Trophoblast cell (in vitro differentiated cells and primary cell): ENCODE results near the gene ANKRD28.

Source experiments
- DNase-seq, 2 donors: peaks; one replicate each; pipeline ENCODE4 v3.0.0-alpha.2; 2016
- H2AFZ ChIP-seq: 2 replicates; pipeline ENCODE4 v1.6.1; 2013; ENCODE audit warnings: low read length, moderate library complexity, mild to moderate bottlenecking; ENCODE audit not compliant: insufficient read depth, poor library complexity
- H2AK5ac ChIP-seq: 2 replicates; pipeline ENCODE4 v1.6.1; 2013; ENCODE audit warnings: mild to moderate bottlenecking, low read length
- H2BK120ac ChIP-seq: 2 replicates; pipeline ENCODE4 v1.6.1; 2013; ENCODE audit warnings: low read length, mild to moderate bottlenecking, moderate library complexity; ENCODE audit not compliant: insufficient read depth, poor library complexity
- H2BK12ac ChIP-seq: 2 replicates; pipeline ENCODE4 v1.6.1; 2013; ENCODE audit warnings: mild to moderate bottlenecking, low read length, moderate library complexity
- H2BK5ac ChIP-seq: 2 replicates; pipeline ENCODE4 v1.6.1; 2013; ENCODE audit warnings: low read length, low read depth, moderate library complexity, mild to moderate bottlenecking; ENCODE audit not compliant: poor library complexity
- H3K14ac ChIP-seq: 2 replicates; pipeline ENCODE4 v1.6.1; 2013; ENCODE audit warnings: mild to moderate bottlenecking, low read length
- H3K18ac ChIP-seq: 2 replicates; pipeline ENCODE4 v1.6.1; 2013; ENCODE audit warnings: mild to moderate bottlenecking, low read length
- H3K23ac ChIP-seq: 2 replicates; pipeline ENCODE4 v1.6.1; 2013; ENCODE audit warnings: low read length
- H3K27ac ChIP-seq: 2 replicates; pipeline ENCODE4 v1.5.1; 2013; ENCODE audit warnings: low read depth, mild to moderate bottlenecking, inconsistent platforms, low read length, moderate library complexity
- H3K27me3 ChIP-seq: 2 replicates; pipeline ENCODE4 v1.6.1; 2013; ENCODE audit warnings: inconsistent platforms, mild to moderate bottlenecking, low read length, moderate library complexity; ENCODE audit not compliant: insufficient read depth
- H3K36me3 ChIP-seq, 2 experiments: 1 replicate in 1 of 2; 2 replicates in 1 of 2; pipeline ENCODE4 v1.6.1; 2013; ENCODE audit warnings: low read length in 2 of 2, mild to moderate bottlenecking in 2 of 2, moderate library complexity in 1 of 2; ENCODE audit not compliant: insufficient read depth in 2 of 2, control insufficient read depth in 1 of 2
- H3K4ac ChIP-seq: 2 replicates; pipeline ENCODE4 v1.6.1; 2013; ENCODE audit warnings: low read depth, mild to moderate bottlenecking, low read length, moderate library complexity
- H3K4me1 ChIP-seq, 2 experiments: 1 replicate in 1 of 2; 2 replicates in 1 of 2; pipeline ENCODE4 v1.6.1; 2013; ENCODE audit warnings: low read length in 2 of 2, mild to moderate bottlenecking in 2 of 2, moderate library complexity in 1 of 2; ENCODE audit not compliant: insufficient read depth in 2 of 2, control insufficient read depth in 1 of 2
- H3K4me2 ChIP-seq: 2 replicates; pipeline ENCODE4 v1.6.1; 2013; ENCODE audit warnings: inconsistent platforms, mild to moderate bottlenecking, low read length, moderate library complexity
- H3K4me3 ChIP-seq: 2 replicates; pipeline ENCODE4 v1.5.1; 2013; ENCODE audit warnings: mild to moderate bottlenecking, low read depth, low read length, inconsistent platforms
- H3K79me1 ChIP-seq: one replicate; pipeline ENCODE4 v1.6.1; 2013; ENCODE audit warnings: low read length
- H3K79me2 ChIP-seq: 2 replicates; pipeline ENCODE4 v1.6.1; 2013; ENCODE audit warnings: low read length, mild to moderate bottlenecking; ENCODE audit not compliant: control insufficient read depth, insufficient read depth, poor library complexity
- H3K9ac ChIP-seq: 2 replicates; pipeline ENCODE4 v1.6.1; 2013; ENCODE audit warnings: mild to moderate bottlenecking, low read length
- H3K9me3 ChIP-seq: 2 replicates; pipeline ENCODE4 v1.6.1; 2013; ENCODE audit warnings: low read depth, mild to moderate bottlenecking, control low read depth, inconsistent platforms, low read length; ENCODE audit not compliant: insufficient read depth
- H4K12ac ChIP-seq: 2 replicates; pipeline ENCODE4 v1.6.1; 2013; ENCODE audit warnings: low read depth, mild to moderate bottlenecking, low read length, moderate library complexity
- H4K8ac ChIP-seq: 2 replicates; pipeline ENCODE4 v1.6.1; 2013; ENCODE audit warnings: low read depth, mild to moderate bottlenecking, low read length, moderate library complexity
- H4K91ac ChIP-seq: one replicate; pipeline ENCODE4 v1.6.1; 2013; ENCODE audit warnings: low read depth, mild to moderate bottlenecking, low read length, moderate library complexity
- WGBS: extraction: QIAGEN DNeasy Blood & Tissue Kit; methylation state at CpG from one replicate; pipeline ENCODE4 v1.1.7; 2013; ENCODE audit warnings: missing lambda C conversion rate; ENCODE audit not compliant: insufficient read length, insufficient coverage; ENCODE audit errors: extremely low coverage; 5-methylcytosine and 5-hydroxymethylcytosine counted together

Gene ANKRD28

DNA sequence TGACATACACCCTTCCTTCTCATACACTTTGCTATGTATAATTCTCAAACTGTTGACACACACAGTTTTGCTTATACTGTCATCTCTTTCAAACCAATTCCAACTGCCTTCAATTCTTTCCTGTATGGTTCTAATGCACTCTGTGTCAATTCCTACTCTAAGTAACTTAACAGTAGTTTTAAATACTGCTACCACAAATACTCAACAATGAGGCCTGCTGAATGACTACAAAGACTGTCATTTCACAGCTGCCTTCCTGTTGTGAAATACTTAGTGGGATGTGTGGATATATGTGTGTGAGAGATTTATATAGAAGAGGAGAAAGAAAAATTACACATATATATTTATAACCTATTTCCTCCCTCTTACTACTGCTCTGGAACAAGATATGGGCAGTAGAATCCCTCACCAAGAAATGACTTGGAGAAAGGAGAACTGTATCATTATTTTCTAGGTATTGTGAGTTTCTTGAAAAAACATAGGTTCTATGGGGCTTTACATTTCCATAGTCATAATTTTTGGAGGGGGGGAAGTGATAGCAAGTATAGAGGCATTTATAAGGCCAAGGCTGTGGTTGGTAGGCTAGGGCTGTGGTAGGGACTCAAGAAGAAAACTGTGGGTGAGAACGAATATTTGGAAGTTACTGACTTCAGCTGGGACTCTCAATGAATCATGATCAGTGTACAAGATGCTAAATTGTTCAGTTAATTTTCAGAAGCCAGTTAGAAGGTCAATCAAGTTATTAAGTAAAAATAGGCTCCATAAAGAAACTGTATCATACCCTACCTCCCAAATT lies 88.7 kb downstream of the ANKRD28 start:
- no peak overlapping the region for H3K4me2 ChIP-seq
- no peak overlapping the region for H2AFZ ChIP-seq
- H3K79me1 ChIP-seq = no peaks in the 10 kb centered on the region
- no peaks in the 10 kb centered on the region for H3K9me3 ChIP-seq
- no peak overlapping the region for H2BK5ac ChIP-seq
- H3K79me2 ChIP-seq = no peaks in the 10 kb centered on the region
- H3K27me3 ChIP-seq = no peaks in the 10 kb centered on the region
- H3K4me3 ChIP-seq = no peak overlapping the region
- H3K4me1 ChIP-seq = no peaks in the 10 kb centered on the region
- no peak overlapping the region for H3K23ac ChIP-seq
- H4K12ac ChIP-seq = no peak overlapping the region
- H3K27ac ChIP-seq = no peak overlapping the region
- no peaks in the 10 kb centered on the region for H3K36me3 ChIP-seq
- H2BK120ac ChIP-seq = no peak overlapping the region
- no CpG with 5 or more reads among the region's 1 CpG for WGBS
- no peak overlapping the region for H4K8ac ChIP-seq
- H2BK12ac ChIP-seq = no peak overlapping the region
- peak in 1 of 2 donors; percentile 5 for DNase-seq
- H4K91ac ChIP-seq = no peak overlapping the region
- H3K9ac ChIP-seq = no peak overlapping the region
- no peak overlapping the region for H3K4ac ChIP-seq
- H2AK5ac ChIP-seq = no peak overlapping the region
- H3K14ac ChIP-seq = no peak overlapping the region
- no peak overlapping the region for H3K18ac ChIP-seq

DNA sequence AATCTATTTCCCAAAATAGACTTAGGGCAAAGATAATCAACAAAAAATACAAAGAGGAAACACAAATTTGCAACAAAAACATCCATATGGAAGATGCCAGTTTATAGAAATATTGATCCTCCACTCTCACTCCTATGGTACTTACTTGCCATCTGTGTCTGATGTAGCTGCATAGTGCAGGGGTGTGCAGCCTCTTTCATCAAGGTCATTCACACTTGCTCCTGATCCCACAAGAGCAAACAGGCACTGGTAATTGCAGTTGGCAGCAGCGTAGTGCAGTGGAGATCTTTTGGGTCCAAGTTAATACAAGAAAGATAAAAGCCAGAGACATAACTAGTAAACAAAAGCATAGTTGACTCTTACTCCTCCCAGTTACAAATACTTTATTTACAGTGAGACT lies 90.0 kb downstream of the ANKRD28 start:
- no CpG with 5 or more reads among the region's 1 CpG for WGBS
- no peak overlapping the region for H4K8ac ChIP-seq
- no peaks in the 10 kb centered on the region for H3K27me3 ChIP-seq
- no peak overlapping the region for H3K4me3 ChIP-seq
- no peaks in the 10 kb centered on the region for H3K4me1 ChIP-seq
- H2AK5ac ChIP-seq = no peak overlapping the region
- H3K36me3 ChIP-seq = no peaks in the 10 kb centered on the region
- H2BK120ac ChIP-seq = no peak overlapping the region
- no peak overlapping the region for H4K12ac ChIP-seq
- H3K14ac ChIP-seq = no peak overlapping the region
- H4K91ac ChIP-seq = no peak overlapping the region
- no peak overlapping the region for H2BK5ac ChIP-seq
- no peak overlapping the region for H3K4ac ChIP-seq
- no peaks in the 10 kb centered on the region for H3K79me2 ChIP-seq
- H2AFZ ChIP-seq = no peak overlapping the region
- H2BK12ac ChIP-seq = no peak overlapping the region
- no peaks in the 10 kb centered on the region for H3K79me1 ChIP-seq
- no peak overlapping the region for H3K9ac ChIP-seq
- H3K18ac ChIP-seq = no peak overlapping the region
- H3K23ac ChIP-seq = peak overlapping the region; percentile 2
- no peak overlapping the region for H3K4me2 ChIP-seq
- DNase-seq = no peak
- H3K9me3 ChIP-seq = no peaks in the 10 kb centered on the region
- H3K27ac ChIP-seq = no peak overlapping the region

DNA sequence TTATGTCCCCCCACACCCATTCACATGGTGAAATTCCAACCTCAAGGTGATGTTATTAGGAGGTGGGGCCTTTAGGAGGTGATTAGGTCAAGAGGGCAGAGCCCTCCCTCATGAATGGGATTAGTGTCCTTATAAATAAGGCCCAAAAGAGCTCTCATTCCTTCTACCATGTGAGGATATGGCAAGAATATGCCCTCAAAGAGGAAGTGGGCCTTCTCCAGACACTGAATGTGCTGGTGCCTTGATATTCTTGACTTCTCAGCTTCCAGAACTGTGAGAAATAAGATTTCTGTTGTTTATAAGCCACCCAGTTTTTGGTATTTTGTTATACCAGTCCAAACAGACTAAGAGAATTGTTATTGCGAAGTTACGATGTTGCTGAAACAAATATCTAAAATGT lies 94.4 kb downstream of the ANKRD28 start:
- Histone ChIP-seq H3K4me2 (no peak overlapping the region), H3K4ac (no peak overlapping the region), H3K9me3 (no peaks in the 10 kb centered on the region), H3K9ac (no peak overlapping the region), H3K27me3 (no peaks in the 10 kb centered on the region), H2AK5ac (no peak overlapping the region), H3K23ac (no peak overlapping the region), H3K27ac (no peak overlapping the region), H4K91ac (no peak overlapping the region), H2AFZ (no peak overlapping the region), H2BK5ac (no peak overlapping the region), H3K14ac (no peak overlapping the region), H3K36me3 (no peaks in the 10 kb centered on the region), H2BK12ac (no peak overlapping the region), H4K8ac (no peak overlapping the region), H2BK120ac (no peak overlapping the region), H4K12ac (no peak overlapping the region), H3K4me3 (no peak overlapping the region), H3K18ac (no peak overlapping the region), H3K79me2 (no peaks in the 10 kb centered on the region), H3K79me1 (no peaks in the 10 kb centered on the region), H3K4me1 (no peaks in the 10 kb centered on the region)
- WGBS = 100% methylated on average over 2 of the region's 2 CpGs
- peak in 1 of 2 donors; percentile 12 for DNase-seq

DNA sequence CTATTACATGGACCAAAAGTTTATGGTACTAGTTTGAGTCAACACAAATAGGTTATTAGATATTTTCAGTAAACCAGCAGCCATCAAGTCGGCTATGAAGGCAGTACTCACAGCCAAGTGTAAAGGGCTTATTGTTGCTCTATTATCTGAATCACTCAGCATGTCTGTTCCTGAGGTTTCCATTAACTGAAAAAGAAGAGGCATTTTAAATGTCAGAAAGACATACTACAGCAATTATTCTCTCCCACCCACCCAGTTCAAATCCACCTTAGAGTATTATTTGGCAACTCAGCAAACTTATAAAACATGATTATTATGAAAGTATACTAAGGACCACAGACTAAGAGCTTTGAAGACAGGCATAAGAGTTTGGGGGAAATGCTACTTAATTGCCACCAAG lies 103.2 kb downstream of the ANKRD28 start:
- H3K4me3 ChIP-seq = no peak overlapping the region
- H2AFZ ChIP-seq = no peak overlapping the region
- H4K8ac ChIP-seq = no peak overlapping the region
- no peaks in the 10 kb centered on the region for H3K4me1 ChIP-seq
- H3K9ac ChIP-seq = no peak overlapping the region
- no peak overlapping the region for H2BK5ac ChIP-seq
- H2BK12ac ChIP-seq = no peak overlapping the region
- no peak overlapping the region for H3K4ac ChIP-seq
- H2BK120ac ChIP-seq = no peak overlapping the region
- H3K18ac ChIP-seq = no peak overlapping the region
- H3K36me3 ChIP-seq = no peaks in the 10 kb centered on the region
- no peaks in the 10 kb centered on the region for H3K79me2 ChIP-seq
- H4K91ac ChIP-seq = no peak overlapping the region
- no CpG with 5 or more reads among the region's 1 CpG for WGBS
- H3K27me3 ChIP-seq = no peaks in the 10 kb centered on the region
- no peak overlapping the region for H3K27ac ChIP-seq
- no peak for DNase-seq
- H4K12ac ChIP-seq = no peak overlapping the region
- no peaks in the 10 kb centered on the region for H3K9me3 ChIP-seq
- H2AK5ac ChIP-seq = no peak overlapping the region
- no peaks in the 10 kb centered on the region for H3K79me1 ChIP-seq
- H3K14ac ChIP-seq = no peak overlapping the region
- H3K4me2 ChIP-seq = no peak overlapping the region
- no peak overlapping the region for H3K23ac ChIP-seq
